GM19238 (cell line): ENCODE data around the gene SLC9A8.

Experiments used
- DNase-seq: peaks from one replicate; pipeline ENCODE4 v3.0.0; 2011; ENCODE audit warnings: low spot score; ENCODE audit not compliant: insufficient read length

The SLC9A8 gene

GRCh38 chr20:49813305-49813974 lies 812 bp downstream of the SLC9A8 start:
- DNase-seq = no peak

GRCh38 chr20:49814057-49814694 lies 1.5 kb downstream of the SLC9A8 start:
- DNase-seq = no peak

- DNase-seq = no peak
Observed at GRCh38 chr20:49818816-49819215, 6.2 kb downstream of the SLC9A8 start.

- DNase-seq = no peak
Observed at GRCh38 chr20:49819702-49820101, 7.1 kb downstream of the SLC9A8 start.

- DNase-seq = no peak
Observed at GRCh38 chr20:49821381-49821780, 8.8 kb downstream of the SLC9A8 start.

- DNase-seq = no peak
Observed at GRCh38 chr20:49821870-49822331, 9.3 kb downstream of the SLC9A8 start.

GRCh38 chr20:49823152-49823847 lies 10.7 kb downstream of the SLC9A8 start:
- DNase-seq = no peak

- no peak for DNase-seq
Observed at GRCh38 chr20:49824206-49824605, 11.6 kb downstream of the SLC9A8 start.

- DNase-seq = no peak
Observed at GRCh38 chr20:49825521-49826033, 12.9 kb downstream of the SLC9A8 start.

GRCh38 chr20:49831022-49831769 lies 18.6 kb downstream of the SLC9A8 start:
- no peak for DNase-seq

- DNase-seq = no peak
Observed at GRCh38 chr20:49831770-49832631, 19.4 kb downstream of the SLC9A8 start.

- DNase-seq = no peak
Observed at GRCh38 chr20:49832632-49833327, 20.2 kb downstream of the SLC9A8 start.

GRCh38 chr20:49833483-49833882 lies 20.9 kb downstream of the SLC9A8 start:
- DNase-seq = no peak

- no peak for DNase-seq
Observed at GRCh38 chr20:49835031-49835430, 22.4 kb downstream of the SLC9A8 start.

- DNase-seq = no peak
Observed at GRCh38 chr20:49838546-49838945, 25.9 kb downstream of the SLC9A8 start.

- no peak for DNase-seq
Observed at GRCh38 chr20:49843139-49843538, 30.5 kb downstream of the SLC9A8 start.

- DNase-seq = no peak
Observed at GRCh38 chr20:49843770-49844380, 31.2 kb downstream of the SLC9A8 start.

GRCh38 chr20:49845060-49845459 lies 32.4 kb downstream of the SLC9A8 start:
- DNase-seq = no peak

- peak; percentile 35 for DNase-seq
Observed at GRCh38 chr20:49846206-49846807, 33.7 kb downstream of the SLC9A8 start.
